SJSA1 (cell line): ENCODE data around the gene SOX30. TPM values are rescaled to one million over a fixed set of nuclear protein-coding genes. Genes with fewer than 3 reads are reported as not detected.

Experiments
- DNase-seq, 2 experiments: peaks; one replicate each; pipeline ENCODE4 v3.0.0-alpha.2; 2015 to 2020; ENCODE audit warnings: low spot score in 2 of 2, low read depth in 1 of 2
- H3K27ac ChIP-seq: fragments of 250-450 bp; sonication (Bioruptor Pico); 2 replicates; pipeline ENCODE4 v1.5.1; 2020; ENCODE audit warnings: mild to moderate bottlenecking, moderate library complexity
- H3K27me3 ChIP-seq: fragments of 250-450 bp; sonication (Bioruptor Pico); replicated peaks from 2 replicates; pipeline ENCODE4 v1.5.1; 2020; ENCODE audit warnings: mild to moderate bottlenecking, moderate library complexity
- H3K36me3 ChIP-seq: fragments of 250-450 bp; sonication (Bioruptor Pico); 2 replicates; pipeline ENCODE4 v1.5.1; 2020; ENCODE audit warnings: mild to moderate bottlenecking
- H3K4me1 ChIP-seq: fragments of 250-450 bp; sonication (Bioruptor Pico); replicated peaks from 2 replicates; pipeline ENCODE4 v1.6.1; 2021; ENCODE audit warnings: mild to moderate bottlenecking
- H3K4me3 ChIP-seq: fragments of 250-450 bp; sonication (Bioruptor Pico); 2 replicates; pipeline ENCODE4 v1.5.1; 2020; ENCODE audit warnings: mild to moderate bottlenecking
- H3K9me3 ChIP-seq: fragments of 250-450 bp; sonication (Bioruptor Pico); replicated peaks from 2 replicates; pipeline ENCODE4 v1.5.1; 2020; ENCODE audit warnings: mild to moderate bottlenecking
- total RNA-seq: library from RNA; depleted of rRNA; stranded (reverse); fragments of >200 nt; shearing (Covaris generic); gene quantifications from 2 replicates; pipeline ENCODE4 v1.2.3, GENCODE V29; 2014

SOX30 gene
- total RNA-seq, 1 experiment from 2014 or later: 5.8 TPM

GRCh38 chr5:157611571-157612476 lies 40.4 kb downstream of the SOX30 start:
- DNase-seq: no peak
- no peaks in the 10 kb centered on the region for H3K9me3 ChIP-seq
- H3K4me1 ChIP-seq: peaks cover 20% of the 10 kb centered on the region
- no peaks in the 10 kb centered on the region for H3K36me3 ChIP-seq
- no peaks in the 10 kb centered on the region for H3K27me3 ChIP-seq
- H3K4me3 ChIP-seq: no peak overlapping the region
- no peak overlapping the region for H3K27ac ChIP-seq

DNA sequence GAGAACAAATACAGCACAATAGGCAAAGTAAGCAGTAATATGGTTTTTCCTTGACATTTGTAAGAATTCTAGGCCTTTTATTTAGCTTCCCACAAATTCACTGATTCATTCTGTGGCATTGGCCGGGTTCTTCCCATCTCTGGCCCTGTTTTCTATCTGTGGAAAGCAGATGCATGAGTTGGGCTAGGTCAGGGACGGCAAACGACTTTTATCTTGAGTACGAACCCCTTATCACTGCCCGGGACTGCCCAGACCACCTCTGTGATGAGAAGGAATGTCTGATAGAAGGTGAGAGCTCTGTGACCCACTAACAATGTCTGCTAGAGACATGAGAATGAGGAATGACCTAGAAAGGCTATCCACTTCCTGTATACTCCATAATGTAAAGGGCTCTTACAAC lies 41.2 kb downstream of the SOX30 start:
- H3K4me1 ChIP-seq: peaks cover 26% of the 10 kb centered on the region
- no peak overlapping the region for H3K4me3 ChIP-seq
- no peaks in the 10 kb centered on the region for H3K27me3 ChIP-seq
- H3K9me3 ChIP-seq: no peaks in the 10 kb centered on the region
- H3K27ac ChIP-seq: no peak overlapping the region
- no peaks in the 10 kb centered on the region for H3K36me3 ChIP-seq
- DNase-seq: no peak

DNA sequence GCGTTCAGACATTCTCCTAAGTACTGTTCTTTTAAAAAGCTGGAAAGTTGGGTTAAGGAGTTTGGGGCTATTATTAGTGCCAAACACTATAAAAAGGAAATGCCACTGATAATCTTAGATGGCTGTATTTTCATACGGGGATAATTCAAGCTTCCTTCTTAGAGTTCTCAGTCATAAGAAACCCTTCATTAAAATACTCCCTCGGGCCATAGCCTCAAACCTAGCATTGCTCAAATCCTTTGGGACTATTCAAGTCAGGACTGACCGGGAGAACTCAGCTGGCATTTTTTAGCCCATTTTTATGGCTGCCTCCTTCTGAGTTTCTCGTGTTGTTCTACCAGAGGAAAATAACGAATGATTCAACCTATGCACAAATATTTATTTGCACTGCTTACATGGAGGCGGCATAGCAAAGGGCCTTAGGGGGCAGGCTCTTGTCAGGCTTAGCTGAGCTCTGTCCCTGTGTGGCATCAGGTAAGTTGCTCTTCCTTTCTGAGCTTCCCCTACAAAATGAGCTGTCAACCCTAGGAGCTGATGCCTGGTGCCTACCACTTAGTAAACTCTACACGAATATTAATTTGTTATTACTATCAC lies 43.2 kb downstream of the SOX30 start:
- Histone ChIP-seq H3K9me3 (no peaks in the 10 kb centered on the region), H3K27ac (no peak overlapping the region), H3K36me3 (no peaks in the 10 kb centered on the region), H3K4me3 (no peak overlapping the region), H3K4me1 (peaks cover 38% of the 10 kb centered on the region), H3K27me3 (no peaks in the 10 kb centered on the region)
- no peak for DNase-seq

DNA sequence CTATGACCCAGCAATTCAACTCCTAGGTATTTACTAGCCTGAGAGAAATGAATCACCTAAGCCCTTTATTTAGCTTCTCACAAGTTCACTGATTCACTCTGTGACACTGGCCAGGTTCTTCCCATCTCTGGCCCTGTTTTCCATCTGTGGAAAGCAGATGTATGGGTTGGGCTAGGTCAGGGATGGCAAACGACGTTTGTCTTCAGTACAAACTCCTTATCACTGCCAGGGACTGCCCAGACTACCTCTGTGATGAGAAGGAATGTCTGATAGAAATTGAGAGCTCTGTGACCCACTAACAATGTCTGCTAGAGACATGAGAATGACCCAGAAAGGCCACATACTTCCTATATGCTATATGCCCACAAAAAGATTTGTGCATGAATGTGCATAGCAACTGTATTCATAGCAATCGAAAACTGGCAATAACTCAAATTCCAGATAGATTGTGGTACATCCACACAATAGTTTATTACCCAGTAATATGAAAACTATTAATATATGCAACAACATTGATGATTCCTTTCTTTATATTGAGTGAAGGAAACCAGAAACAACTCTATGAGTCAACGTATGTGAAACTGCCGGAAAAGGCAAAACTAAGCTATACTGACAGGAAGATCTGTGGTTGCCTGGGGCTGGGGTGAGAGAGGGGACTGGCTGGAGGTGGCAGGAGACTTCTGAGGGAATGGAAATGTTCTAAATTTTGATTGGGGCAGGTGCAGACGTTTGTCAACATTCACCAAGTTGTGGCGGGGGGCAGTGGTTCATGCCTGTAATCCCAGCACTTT lies 44.7 kb downstream of the SOX30 start:
- peak in 1 of 2 experiments; percentile 47 for DNase-seq
- H3K9me3 ChIP-seq: no peaks in the 10 kb centered on the region
- H3K4me3 ChIP-seq: no peak overlapping the region
- H3K27me3 ChIP-seq: no peaks in the 10 kb centered on the region
- H3K27ac ChIP-seq: peak overlapping the region; percentile 37
- peaks cover 52% of the 10 kb centered on the region for H3K4me1 ChIP-seq
- H3K36me3 ChIP-seq: no peaks in the 10 kb centered on the region

DNA sequence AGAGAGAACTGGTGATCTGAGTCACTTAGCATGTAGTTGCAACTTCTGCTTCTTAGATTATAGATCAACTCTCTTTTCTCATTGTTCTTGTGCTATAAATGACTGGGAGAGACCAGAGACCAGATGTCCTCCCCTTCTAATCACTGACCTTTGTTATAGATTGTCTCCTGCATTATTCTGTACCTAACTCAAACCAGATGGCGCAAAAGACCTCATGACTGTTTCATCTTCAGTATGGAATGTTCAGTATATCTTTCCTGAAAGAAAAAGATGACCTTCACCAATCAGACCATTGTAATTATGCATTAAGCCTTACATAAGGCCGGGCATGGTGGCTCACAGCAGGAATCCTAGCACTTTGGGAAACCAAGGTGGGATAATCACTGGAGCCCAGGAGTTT lies 46.2 kb downstream of the SOX30 start:
- Histone ChIP-seq H3K27me3 (no peaks in the 10 kb centered on the region), H3K4me3 (no peak overlapping the region), H3K27ac (no peak overlapping the region), H3K9me3 (no peaks in the 10 kb centered on the region), H3K36me3 (no peaks in the 10 kb centered on the region), H3K4me1 (peaks cover 57% of the 10 kb centered on the region)
- no peak for DNase-seq

- Histone ChIP-seq H3K4me1 (peaks cover 56% of the 10 kb centered on the region), H3K27ac (peak overlapping the region; percentile 91), H3K9me3 (no peaks in the 10 kb centered on the region), H3K4me3 (no peak overlapping the region), H3K36me3 (no peaks in the 10 kb centered on the region), H3K27me3 (no peaks in the 10 kb centered on the region)
- peak; percentile 88 to 93 for DNase-seq
Measured at GRCh38 chr5:157603333-157604190, 48.7 kb downstream of the SOX30 start.

DNA sequence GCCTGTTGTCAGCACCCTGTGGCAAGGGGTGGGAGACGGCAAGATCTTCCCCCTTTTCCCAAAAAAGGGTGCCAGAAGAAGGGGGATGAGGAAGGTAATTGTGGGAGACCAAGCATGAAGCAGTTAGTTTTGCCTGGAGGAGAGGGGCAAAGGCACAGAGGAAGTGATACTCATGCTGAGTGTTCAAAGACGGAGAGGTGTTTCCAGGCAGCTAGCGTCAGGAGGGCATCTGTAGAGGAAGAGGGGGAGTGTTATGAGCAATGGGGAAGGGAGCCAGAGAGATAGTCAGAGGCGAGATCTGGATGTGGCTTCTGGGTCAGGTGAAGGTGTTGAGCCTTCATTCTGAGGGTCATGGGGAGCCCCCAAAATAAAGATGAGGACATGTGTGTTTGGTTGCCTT lies 49.7 kb downstream of the SOX30 start:
- no peak overlapping the region for H3K4me3 ChIP-seq
- DNase-seq: peak in 1 of 2 experiments; percentile 26
- peaks cover 50% of the 10 kb centered on the region for H3K4me1 ChIP-seq
- H3K27me3 ChIP-seq: no peaks in the 10 kb centered on the region
- H3K9me3 ChIP-seq: no peaks in the 10 kb centered on the region
- H3K27ac ChIP-seq: peak overlapping the region; percentile 27
- H3K36me3 ChIP-seq: no peaks in the 10 kb centered on the region

DNA sequence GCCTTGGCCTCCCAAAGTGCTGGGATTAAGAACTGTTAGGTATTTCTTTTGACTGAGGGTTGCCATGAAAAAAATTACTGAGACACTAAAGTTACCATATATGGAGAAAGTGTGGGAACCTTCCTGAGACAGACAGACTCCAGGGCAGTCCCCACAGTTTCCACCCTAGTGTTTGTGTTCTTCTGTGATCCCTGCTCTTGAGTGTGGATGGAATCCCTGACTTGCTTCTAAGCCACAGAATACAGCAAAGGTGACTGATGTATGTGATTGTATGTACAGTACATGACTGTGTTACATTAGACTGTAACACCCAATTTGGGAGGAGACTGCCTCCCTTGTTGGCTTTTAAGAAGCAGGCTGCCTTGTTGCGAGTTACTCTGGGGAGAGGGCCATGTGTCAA lies 52.0 kb downstream of the SOX30 start:
- Histone ChIP-seq H3K36me3 (no peaks in the 10 kb centered on the region), H3K4me3 (no peak overlapping the region), H3K27me3 (no peaks in the 10 kb centered on the region), H3K4me1 (peaks cover 39% of the 10 kb centered on the region), H3K27ac (no peak overlapping the region), H3K9me3 (no peaks in the 10 kb centered on the region)
- DNase-seq: no peak

- H3K9me3 ChIP-seq: no peaks in the 10 kb centered on the region
- no peaks in the 10 kb centered on the region for H3K27me3 ChIP-seq
- H3K4me3 ChIP-seq: no peak overlapping the region
- no peak for DNase-seq
- no peak overlapping the region for H3K27ac ChIP-seq
- peaks cover 36% of the 10 kb centered on the region for H3K4me1 ChIP-seq
- H3K36me3 ChIP-seq: no peaks in the 10 kb centered on the region
Measured at GRCh38 chr5:157599565-157599964, 52.7 kb downstream of the SOX30 start.

GRCh38 chr5:157598350-157598936 lies 53.8 kb downstream of the SOX30 start:
- H3K4me3 ChIP-seq: no peak overlapping the region
- no peak for DNase-seq
- no peak overlapping the region for H3K27ac ChIP-seq
- H3K36me3 ChIP-seq: no peaks in the 10 kb centered on the region
- peaks cover 25% of the 10 kb centered on the region for H3K4me1 ChIP-seq
- H3K9me3 ChIP-seq: no peaks in the 10 kb centered on the region
- H3K27me3 ChIP-seq: no peaks in the 10 kb centered on the region

- no peaks in the 10 kb centered on the region for H3K9me3 ChIP-seq
- DNase-seq: no peak
Measured at GRCh38 chr5:157597277-157597676, 55.0 kb downstream of the SOX30 start.

GRCh38 chr5:157596487-157596886 lies 55.8 kb downstream of the SOX30 start:
- Histone ChIP-seq H3K4me3 (no peak overlapping the region), H3K27ac (no peak overlapping the region), H3K9me3 (no peaks in the 10 kb centered on the region), H3K27me3 (no peaks in the 10 kb centered on the region), H3K36me3 (no peaks in the 10 kb centered on the region), H3K4me1 (peaks cover 12% of the 10 kb centered on the region)
- no peak for DNase-seq

More at GRCh38 chr5:157597277-157597676, 55.0 kb downstream of the SOX30 start:
- Histone ChIP-seq H3K36me3 (no peaks in the 10 kb centered on the region), H3K27me3 (no peaks in the 10 kb centered on the region), H3K4me1 (peaks cover 14% of the 10 kb centered on the region), H3K4me3 (no peak overlapping the region), H3K27ac (no peak overlapping the region)
